Fibroblast of peridontal ligament (primary cell): ENCODE results near the gene RABEP1.
"Not testable (repeated sequence)": the region's sequence is repeated elsewhere in the genome, so short reads cannot be mapped to it uniquely, and the experiment has no call there.

ENCODE experiments used
- DNase-seq: peaks from one replicate; pipeline ENCODE4 v3.0.0-alpha.2; 2010; ENCODE audit errors: extremely low read depth

RABEP1 gene

DNA sequence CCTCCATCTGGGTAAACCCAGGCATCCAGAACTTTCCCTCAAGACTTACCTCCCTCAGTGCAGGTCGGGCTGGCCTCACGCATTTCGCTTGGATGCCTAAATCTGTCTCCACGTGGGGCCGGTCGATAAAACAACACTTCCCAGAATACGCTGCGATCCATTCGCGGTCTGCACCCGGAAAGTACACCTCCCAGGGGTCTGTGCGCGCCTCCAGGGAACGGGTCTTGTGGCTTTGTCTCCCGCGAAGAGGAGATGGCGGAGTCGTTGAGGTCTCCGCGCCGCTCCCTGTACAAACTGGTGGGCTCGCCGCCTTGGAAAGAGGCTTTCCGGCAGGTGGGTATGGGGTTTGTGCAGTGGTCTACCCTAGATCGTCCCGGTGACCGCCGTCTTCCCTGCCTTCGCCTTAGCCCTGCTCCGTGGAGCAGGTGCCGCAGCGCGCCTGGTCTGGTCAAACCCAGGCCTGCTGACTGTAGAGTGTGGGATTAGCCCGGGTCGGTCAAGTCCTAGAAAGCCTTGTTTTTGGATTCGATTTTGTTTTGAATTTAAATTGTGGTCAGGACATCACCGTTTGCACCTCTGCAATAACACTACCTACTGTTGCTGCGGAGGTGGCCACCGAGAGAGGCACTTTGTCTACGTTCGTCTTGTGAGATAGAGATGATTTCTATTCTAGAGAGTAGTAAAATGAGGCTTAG, 138.0 kb downstream of the RABEP1 start, which contains the start of gene RPAIN:
TSS of gene RPAIN (plus strand) at position 224 of the 695 bp plus-strand sequence. CDS start at position 253, 29 bp downstream.
- DNase-seq, result no peak

DNA sequence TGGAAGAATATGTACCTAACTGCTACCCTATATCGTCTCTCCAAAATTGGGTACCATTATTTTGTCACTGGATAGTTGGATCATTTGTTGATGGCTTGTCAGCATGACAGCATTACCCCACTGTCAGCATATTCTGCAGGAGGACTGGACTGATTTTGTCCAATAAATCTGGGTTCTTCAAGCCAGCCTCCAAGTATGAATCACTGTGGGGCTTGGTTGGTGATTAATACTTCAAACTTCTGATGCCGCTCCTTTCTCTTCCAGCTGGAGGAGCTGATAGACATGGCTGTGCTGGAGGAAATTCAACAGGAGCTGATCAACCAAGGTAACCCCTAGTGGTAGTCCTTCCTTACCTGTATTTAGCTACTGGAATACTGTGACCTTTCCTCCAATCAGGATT, 140.4 kb downstream of the RABEP1 start:
- DNase-seq, result peak; percentile 71

DNA sequence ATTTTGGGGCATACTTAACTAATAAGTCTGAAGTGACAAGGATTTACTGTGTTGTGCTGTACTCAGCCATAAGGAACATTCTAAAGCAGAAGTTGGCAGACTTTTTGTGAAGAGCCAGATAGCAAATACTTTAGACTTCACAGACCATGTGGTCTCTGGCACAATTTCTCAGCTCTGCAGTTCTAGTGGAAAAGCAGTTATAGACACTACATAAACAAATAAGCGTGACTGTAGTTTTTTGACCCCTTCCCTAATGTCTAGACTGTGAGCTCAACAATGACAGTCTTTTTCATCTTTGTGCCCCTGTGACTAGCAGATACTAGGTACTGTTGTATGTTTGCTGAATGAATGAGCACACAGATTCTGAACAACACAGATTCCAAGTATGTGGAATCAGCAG, 142.8 kb downstream of the RABEP1 start:
- no peak for DNase-seq

DNA sequence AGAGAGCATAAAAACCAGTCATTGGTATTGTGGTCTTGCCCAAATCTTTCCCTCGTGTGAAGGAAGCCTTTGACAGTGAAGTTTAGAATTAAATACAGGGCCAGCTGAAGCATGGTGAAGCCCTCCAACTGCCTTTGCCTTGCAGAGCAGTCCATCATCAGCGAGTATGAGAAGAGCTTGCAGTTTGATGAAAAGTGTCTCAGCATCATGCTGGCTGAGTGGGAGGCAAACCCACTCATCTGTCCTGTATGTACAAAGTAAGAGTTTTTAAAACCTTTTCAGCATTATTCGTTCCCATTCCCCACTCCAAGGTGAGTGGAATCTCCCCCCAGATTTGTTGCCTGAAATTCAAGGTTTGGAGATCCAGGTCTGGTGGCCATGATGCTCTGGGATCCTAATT, 143.7 kb downstream of the RABEP1 start:
- DNase-seq, result no peak

DNA sequence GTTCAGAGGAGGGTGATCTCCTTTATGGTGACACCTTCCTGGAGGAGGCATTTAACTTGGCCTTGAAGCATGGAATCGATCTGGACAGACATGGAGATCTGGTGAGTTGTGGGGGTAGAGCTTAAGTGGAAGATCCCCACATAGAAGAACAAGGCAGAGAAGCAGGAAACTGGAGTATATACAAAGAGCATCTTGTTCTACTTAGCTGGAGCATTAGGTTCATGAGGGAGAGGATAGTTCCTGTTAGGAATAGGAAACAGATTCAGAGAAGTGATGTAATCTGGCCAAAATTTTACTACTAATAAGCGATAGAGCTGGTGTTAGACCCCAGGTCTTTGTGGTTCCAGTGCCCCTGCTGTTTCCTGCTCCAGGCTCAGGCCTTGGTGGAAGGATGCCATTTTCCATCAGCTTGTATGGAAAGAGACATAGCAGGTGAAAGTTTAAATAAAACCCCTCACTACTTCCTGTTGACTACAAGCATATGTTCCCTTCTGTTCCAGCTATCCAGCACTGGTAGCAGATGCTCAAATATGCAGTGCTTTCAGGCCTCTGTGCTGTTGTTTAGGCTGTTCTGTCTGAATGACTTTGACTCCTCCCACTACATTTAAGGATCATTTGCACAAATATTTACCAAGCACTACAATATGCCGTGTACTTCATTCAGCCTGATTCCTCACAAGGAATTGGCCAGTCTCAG, 147.3 kb downstream of the RABEP1 start:
- DNase-seq, result peak; percentile 54

DNA sequence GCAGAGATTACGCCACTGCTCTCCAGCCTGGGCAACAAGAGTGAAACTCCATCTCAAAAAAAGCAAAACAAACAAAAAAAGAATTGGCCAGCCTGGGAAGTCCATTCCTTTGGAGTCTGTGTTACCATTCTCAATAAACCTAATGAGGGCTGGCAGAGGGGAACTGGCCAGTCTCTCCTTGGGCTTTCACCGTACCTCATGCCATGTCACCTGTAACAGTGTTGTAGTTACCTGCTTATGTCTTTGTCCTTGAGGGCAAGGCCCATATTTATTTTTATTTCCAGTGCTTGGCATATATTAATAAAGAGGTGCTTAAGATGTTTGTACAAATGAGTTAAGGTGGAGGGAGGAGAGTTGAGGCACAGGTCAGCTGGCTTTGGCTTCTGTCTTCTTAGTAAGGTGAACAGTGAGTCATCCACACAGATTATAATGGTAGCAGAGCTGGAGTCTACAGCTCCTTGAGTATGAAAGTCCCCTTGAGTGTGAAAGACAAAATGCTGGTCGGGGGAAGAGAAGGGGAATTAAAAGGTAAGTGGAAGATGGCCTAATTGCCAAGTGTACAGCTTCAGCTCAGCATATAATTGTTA, 148.4 kb downstream of the RABEP1 start:
- DNase-seq, result no peak

DNA sequence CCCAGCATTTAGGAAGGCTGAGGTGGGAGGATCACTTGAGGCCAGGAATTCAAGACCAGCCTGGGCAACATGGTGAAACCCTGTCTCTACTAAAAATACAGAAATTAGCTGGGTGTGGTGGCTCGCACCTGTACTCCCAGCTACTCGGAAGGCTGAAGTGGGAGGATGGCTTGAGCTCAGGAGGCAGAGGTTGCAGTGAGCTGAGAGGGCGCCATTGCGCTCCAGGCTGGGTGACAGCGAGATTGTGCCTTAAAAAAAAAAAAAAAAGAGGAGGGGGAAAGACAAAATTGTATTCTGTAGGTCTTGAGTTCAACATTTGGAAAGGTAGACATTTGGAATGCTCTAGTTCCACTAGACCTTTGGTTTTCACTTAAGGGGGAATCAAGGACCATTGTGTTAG, 149.2 kb downstream of the RABEP1 start:
- not testable (repeated sequence) for DNase-seq

DNA sequence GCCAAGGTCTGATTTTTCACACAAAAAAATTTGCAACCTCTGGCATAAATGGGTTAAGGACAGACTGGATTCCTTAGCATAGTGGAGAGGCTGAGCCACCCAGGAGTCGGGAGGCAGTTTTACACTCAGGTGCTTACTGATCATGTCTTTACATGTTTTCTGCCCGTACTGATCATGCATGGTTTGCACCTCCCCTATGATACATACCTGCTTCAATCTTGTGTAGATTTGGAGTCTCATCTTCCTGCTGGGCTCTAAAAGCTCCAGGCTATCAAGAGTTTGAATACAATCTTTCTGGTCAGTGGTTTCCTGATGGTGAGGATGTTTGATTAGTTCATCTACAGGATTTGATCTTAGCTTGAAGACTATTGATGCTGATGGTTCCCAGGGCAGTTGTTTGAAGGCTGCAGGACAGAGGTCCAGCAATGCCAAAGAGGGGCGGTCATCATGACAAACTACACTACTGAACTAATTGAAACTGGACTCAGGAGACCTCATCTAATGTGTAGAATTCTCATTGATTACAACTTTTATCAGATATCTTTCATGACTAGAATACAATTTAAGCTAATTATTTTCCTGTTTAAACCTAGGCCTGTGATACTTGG, 150.0 kb downstream of the RABEP1 start:
- DNase-seq, result no peak

DNA sequence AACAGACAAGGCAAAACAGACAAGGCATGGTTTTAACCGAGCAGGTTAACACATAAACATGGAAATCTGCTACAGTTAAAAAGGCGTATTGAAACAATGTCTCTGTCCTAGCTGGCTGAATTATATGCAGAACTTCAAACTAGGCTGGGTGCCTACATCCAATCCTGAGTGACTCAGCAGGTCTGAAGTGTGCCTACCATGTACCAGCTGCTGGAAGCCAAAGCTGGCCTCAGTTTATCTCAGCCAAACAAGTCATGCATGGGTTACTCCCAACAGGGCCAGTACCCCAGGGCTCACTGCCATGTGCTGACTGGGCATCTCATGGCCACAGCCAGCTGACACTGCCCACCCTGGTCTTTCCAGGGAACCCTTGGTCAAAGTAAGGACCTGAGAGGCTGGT, 152.9 kb downstream of the RABEP1 start:
- DNase-seq, result no peak
